Embryonic facial prominence (tissue), 1 donor: ENCODE measurements around the gene NDUFA3.

ENCODE experiments used
- DNase-seq: peaks from one replicate; pipeline ENCODE4 v3.0.0-alpha.2; 2016; ENCODE audit errors: extremely low spot score

NDUFA3 gene

DNA sequence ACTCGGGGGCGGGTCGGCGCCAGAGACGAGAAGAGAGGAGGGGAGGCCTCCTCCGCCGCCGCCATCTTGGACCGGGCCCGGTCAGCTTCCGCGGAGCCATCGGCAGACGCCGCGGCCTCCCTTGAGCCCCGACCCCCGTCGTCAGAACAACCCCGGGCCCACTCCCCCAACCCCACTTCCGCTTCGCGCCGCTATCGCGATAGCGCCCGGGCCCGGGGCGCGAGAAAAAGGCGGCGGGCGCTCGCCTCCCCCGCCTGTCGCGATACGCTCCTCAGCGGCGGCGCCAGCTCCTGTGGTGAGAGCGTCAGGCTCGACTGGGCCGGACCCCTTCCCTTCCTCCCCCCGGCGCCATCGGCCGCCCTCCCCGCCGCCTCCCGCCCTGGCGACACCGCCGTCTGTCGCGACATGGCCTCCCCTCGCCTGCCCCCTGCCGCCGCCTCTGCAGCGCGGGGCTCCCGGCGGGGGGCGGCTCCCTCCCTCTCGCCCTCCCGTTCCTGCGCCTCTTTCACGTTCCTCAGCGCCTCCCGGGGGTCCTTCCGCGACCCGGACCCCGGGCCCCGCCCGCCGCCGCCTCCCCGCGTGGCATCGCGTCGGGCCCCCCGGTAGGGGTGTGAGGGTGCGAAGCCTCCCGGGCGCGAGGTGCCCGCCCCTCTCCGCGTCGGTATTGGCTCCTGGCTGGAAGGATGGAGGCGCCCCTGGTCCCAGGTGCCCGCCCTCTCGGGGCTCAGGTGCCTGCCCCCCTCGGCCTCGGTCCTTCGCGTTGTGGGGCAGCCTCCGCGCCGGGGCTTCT is 35.2 kb downstream of the NDUFA3 start, which contains the start of gene CNOT3:
CNOT3 (plus strand) TSS at position 64 of the 790 bp plus-strand sequence. CDS start 5,217 bp downstream, outside the sequence.
- DNase-seq, result no peak

DNA sequence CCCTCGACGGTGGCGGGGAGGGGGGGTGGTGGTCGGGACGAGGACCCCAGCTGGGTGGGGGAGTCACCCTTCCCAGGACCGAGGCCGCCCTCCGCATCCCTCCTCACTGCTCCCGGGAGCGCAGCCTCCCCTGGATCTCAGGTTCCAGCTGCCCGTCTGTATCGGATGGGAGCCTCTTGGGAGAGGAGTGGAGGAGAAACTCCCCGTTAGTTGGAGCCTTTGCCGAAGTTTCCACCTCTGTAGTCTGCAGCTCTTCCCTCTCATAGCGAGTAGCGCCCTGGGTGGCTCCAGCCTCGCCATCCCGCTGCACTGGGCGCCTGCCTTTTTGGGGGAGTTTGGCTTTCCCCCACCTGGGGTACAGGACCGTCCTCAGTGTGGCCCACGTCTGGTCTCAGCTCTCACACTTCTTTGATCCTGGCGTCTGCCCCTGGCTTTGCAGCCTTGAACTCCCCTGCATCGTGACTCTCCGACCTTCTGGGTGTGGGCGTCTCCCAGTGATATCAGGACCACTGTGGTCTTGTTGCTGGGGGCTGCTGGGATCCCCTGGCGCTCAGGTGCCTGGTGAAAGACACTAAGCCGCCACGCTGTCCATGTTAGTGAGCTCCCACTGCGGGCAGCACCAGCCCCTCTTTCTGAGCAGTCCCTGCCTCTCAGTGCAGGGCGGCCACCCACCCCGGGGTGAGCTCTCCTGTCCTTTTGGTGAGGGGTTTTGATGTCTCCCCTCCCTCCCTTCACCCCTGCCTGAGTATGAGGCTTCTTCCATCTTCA is 36.0 kb downstream of the NDUFA3 start:
- DNase-seq, result no peak

DNA sequence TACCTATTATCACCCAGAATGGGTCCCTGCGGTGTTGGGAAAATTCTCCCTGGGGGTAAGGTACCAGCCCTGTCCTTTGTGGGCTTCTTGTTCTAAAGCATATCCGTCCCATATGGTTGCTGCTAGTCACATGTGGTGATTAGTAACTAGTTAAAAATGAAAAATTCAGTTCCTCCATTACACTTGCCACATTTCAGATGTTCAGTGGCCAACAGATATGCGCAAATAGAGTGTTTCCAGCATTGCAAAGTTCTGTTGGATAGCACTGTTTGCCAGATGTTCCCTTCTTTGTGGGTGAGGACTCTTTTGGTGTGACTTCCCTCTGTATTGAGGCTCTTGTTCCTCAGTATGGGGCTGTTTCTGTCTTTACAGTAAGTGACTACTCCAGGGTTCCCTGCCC is 38.7 kb downstream of the NDUFA3 start:
- DNase-seq, result no peak

DNA sequence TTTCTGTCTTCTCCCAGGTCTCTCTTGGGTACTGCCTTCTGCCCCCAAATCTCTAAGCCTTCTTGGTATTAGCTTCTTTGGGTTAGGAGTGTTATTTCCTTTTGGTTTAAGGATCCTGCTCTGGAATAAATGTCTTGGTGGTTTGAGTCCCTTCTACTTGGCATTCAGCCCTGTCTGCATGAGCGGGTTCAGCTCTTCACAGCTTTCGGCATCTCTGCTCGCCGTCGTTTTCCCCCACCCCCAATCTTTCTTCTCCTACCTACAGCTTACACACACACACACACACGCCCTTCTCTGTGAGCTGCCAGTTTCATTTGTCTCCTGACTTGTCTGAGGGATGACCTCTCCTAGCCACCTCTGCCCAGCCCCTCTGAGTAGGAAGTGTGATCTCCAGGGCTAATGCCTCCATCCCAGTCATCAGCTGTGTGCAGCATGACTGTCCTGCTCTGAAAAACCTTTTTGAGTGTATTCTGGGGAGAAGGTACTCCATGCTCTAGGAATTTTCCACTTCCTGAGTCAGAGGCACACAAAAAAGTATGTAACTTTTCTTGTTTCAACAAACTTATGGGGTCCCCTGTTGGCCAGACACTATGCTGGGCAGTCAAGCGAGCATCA is 39.6 kb downstream of the NDUFA3 start:
- DNase-seq, result no peak

DNA sequence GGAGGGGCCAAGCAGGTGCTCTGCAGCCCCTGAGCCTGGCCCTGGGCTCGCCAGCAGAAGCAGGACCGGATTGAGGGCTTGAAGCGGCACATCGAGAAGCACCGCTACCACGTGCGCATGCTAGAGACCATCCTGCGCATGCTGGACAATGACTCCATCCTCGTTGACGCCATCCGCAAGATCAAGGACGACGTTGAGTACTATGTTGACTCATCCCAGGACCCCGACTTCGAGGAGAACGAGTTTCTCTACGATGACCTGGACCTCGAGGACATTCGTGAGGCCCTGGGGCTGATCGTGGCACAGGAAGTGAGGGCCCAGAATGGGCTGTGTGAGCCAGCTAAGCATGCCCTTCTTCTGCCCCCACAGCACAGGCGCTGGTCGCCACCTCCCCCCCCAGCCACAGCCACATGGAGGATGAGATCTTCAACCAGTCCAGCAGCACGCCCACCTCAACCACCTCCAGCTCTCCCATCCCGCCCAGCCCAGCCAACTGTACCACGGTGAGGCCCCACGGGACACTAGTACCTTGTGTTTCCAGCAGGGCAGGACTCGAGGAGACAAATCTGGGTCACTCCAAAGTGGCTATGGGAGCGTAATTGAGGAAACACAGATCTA is 43.0 kb downstream of the NDUFA3 start:
- no peak for DNase-seq

DNA sequence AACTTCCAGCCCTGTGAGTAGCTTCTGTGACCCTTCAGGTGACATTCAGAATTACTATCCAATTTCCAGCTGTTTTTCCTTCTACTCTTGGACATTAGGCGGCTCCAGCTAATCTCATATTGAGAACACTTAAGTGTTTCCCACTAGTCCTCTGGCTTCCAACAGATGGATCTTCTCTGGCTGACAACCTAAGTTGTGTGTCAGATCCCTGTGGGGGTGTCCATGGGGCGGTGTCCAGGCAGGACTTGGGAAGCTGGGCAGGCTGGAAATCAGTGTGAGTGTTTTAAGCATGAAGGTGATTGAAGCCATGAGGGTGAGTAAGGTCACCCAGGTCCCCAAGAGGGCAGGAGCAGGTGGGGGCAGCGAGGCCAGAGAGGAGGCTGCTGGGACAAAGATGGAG is 45.0 kb downstream of the NDUFA3 start:
- DNase-seq, result no peak

DNA sequence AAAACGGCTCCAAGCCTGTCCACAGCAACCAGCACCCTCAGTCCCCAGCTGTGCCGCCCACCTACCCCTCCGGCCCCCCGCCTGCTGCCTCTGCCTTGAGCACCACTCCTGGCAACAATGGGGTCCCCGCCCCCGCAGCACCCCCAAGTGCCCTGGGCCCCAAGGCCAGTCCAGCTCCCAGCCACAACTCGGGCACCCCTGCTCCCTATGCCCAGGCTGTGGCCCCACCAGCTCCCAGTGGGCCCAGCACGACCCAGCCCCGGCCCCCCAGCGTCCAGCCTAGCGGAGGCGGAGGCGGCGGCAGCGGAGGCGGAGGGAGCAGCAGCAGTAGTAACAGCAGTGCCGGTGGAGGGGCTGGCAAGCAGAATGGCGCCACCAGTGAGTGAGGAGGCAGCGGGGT is 45.5 kb downstream of the NDUFA3 start:
- DNase-seq, result no peak

DNA sequence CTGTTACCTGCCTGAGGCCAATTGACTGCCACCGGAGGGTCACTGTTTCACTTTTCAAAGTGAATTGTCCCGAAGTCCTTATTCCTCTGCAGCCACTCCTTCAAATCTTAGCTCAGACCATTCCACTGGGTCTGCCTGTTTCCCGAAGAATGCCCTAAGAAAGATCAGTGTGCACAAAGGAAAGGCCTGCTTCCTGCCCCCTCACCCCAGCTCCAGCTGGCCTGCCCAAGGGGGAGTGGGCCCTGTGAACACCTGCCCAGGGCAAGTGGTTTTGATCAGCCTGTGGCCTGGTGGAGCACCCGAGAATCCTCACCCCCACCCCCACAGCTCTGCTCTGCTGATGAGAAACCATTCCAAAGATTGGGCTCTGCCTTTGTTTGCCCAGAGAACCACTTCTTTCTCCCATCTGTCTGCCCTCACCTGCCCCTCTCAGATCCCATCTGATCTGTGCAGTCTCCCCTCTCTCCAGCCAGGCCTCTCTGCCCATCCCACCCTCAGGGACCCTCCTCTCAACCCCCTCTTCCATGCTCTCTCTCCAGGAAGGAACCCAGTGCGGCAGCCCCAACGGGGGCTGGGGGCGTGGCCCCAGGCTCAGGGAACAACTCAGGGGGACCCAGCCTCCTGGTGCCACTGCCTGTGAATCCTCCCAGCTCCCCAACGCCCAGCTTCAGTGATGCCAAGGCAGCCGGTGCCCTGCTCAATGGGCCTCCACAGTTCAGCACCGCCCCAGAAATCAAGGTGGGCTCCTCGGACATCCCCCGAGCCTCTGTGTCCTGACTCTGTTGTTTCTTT is 46.6 kb downstream of the NDUFA3 start:
- no peak for DNase-seq

DNA sequence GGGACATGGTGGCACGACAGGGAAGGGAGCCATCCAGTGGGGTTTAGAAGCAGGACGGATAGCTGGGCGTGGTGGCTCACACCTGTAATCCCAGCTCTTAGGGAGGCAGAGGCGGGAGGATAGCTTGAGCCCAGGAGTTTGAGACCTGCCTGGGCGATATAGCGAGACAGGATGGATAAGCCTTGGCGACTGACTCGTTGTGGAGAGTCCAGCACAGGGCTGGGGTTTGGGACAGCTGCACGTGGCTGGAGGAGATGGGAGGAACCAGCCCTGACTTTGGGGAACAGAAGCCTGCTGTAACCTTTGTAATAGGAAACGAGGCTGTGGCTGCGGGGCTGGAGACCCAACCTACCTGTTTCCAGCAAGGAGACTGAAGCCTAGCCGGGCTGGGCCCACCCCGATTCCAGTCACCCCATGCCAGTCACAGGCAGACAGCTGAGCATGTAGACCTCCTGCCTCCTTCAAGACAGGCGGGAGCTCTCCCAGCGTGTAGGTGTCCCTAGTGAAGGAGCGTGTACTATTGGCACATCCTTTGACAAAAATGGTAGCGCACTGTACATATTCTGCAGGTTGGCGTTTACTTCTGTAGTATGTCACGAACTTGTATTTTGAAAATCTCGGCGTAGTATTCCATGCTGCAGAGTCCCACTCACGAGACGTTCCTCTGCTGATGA is 48.8 kb downstream of the NDUFA3 start:
- DNase-seq, result no peak

DNA sequence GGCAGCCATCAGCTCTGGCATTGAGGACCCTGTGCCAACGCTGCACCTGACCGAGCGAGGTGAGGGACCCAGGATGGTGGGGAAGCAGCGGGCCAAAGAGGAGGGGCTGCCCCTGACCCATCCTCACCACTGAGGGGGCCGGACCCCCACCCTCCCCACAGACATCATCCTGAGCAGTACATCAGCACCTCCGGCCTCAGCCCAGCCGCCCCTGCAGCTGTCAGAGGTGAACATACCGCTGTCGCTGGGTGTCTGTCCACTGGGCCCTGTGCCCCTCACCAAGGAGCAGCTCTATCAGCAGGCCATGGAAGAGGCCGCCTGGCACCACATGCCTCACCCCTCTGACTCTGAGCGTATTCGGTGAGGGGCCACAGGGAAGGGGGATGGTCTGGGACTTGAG is 49.6 kb downstream of the NDUFA3 start:
- DNase-seq, result no peak

DNA sequence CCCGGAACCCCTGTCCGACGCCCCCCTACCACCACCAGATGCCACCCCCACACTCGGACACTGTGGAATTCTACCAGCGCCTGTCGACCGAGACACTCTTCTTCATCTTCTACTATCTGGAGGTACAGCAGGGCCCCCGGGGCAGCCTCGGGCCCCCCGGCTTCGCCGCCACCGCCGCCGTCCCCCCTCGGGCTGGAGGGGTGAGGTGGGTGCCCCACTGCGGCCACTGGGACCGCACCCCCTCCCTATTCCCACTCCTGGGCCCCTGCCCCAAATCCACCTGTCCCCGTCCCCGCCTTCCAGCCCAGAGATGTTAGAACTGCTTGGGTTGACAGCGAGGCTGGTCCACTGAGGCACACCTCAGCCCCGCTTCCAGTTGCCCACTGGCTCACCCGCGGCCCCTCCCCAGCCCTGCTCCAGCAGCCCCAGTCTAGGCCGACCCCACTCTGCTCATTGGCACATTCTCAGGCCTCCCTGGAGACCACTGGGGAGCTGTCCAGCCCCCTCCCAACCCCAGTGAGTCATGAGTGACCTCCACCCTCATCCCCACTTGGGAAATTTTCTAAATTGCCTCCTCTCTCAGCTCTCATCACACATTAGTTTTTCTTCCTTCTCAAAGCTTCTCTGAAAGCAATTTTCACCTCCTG is 50.3 kb downstream of the NDUFA3 start:
- DNase-seq, result no peak

DNA sequence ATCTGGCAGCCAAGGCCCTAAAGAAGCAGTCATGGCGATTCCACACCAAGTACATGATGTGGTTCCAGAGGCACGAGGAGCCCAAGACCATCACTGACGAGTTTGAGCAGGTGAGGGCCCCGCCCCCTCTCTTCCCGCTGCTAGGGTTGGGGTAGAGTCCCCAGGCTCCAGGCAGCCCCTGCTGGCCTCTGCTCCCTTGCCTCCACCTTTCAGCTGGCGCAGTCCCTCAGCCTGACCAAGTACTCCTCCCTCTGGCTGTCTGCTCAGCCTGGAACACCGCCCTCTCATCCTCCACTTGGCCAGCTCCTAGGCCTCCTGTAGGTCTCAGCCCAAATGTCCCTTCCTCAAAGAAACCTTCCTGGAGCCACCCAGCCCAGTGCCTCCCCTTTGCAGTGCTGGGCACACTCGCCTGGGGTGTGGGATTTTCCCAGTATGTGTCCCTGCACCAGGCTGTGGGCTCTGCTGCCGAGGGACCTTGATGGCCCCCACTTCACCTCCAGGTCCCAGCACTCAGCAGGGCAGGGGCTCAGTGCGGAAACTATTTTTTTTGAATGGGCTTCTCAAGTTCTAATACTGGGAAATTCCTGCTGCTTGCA is 51.2 kb downstream of the NDUFA3 start:
- no peak for DNase-seq

DNA sequence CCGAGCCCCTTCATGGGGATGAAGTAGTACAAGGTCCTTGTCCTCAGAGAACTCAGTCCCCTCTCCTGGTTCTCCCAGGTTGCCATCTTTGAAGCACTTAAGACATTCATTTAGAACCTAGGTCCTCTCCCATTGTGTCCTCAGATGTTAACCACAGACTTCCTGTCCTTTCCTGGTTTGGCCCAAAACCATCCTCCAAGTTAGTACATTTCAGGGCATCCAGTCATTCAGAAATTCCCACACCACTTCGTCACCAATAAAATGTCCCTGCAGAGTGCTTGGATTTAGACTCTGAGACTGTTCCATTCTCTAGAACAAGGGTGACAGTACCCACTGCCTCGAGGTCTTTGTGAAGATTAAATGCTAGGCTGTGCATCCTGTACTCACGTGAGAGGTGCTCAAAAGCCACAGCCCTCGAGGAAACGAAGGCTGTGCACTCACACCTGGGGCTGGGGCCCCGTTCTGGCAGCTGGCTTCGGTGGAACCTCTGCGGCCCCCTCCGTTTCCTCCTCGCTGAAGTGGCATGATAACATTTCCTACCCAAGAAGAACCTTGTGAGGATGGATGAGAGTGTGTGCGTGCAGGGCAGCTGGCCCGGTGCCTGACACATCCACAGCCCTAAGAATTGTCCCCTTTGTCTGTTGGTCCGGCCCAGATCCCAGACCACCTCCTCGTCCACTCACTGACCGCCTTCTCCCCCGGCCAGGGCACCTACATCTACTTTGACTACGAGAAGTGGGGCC is 52.1 kb downstream of the NDUFA3 start:
- DNase-seq, result no peak

DNA sequence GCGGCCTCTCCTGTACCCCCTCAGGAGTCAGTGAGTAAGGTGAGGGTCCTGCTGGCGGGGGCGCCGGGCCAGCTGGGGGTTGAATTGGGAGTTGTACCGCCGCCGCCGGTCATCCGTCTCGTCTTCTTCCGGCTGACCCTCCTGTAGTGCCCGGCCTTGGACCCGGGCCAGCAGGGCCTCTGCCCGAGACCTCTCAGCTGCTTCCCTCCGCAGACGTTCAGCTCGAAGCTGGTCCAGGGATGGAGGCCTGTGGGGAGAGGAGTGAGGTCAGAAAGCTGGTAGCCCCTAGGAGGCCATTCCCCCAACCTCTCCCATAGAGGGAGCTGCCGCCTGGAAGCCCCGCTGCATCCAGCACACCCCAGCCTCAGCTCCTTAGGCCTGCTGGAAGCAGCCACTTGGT is 53.0 kb downstream of the NDUFA3 start:
- no peak for DNase-seq

DNA sequence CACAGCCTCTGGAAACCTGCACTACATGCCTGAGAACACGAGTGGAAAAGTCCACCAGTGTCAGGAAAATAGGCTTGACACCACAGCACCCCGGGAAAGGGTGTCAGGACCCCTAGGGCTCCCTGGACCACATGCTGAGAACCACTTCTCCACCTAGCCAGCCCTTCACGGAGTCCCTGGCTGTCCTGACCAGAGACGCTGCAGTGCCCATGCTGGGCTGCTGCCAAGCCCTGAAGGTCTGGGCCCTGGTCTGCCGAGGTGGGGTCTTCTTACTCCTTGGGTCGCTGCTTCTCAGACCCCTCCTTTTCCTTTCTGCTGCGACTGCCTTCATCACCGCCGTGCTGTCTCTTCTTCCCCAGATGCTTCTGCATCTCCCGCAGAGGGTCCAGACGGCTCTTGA is 53.8 kb downstream of the NDUFA3 start:
- no peak for DNase-seq

DNA sequence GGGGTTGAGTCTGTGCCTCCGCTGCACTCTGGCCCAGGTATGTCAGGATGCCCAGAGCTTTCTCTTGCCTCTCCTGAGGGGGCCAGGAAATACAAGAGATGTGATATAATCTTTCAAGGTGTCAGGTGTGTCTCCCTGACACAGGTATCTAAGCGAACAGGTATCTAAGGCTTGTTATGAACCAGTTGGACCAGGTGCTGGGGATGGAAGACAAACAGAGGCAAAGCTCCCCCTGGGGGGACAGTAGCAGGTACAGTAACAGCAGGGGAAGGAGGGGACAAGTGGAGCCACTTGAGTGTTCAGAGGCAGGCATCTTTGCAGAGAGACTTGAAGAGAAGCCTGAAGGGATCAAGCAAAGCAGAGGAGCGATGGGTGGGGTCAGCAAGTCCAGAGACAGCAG is 54.3 kb downstream of the NDUFA3 start:
- no peak for DNase-seq
